Stimulated activated naive CD8-positive, alpha-beta T cell treated with anti-CD3 and anti-CD28 coated beads, Interleukin-15, amount 100 ng/mL, for 72 hours (primary cell): ENCODE measurements around the gene PSMG4.

Experiments used
- ATAC-seq: fragments of 150-1000 bp; cut with Tn5 transposase; 2 replicates; pipeline ENCODE4 v1.10.0; 2021; ENCODE audit warnings: mild to moderate bottlenecking, moderate library complexity
- DNase-seq, 2 donors: peaks; one replicate each; pipeline ENCODE4 v3.0.0; 2021 to 2022
- H3K27ac Mint-ChIP-seq, 2 donors: one replicate each; pipeline ENCODE4 v1.8.0; 2022; ENCODE audit warnings: mild to moderate bottlenecking in 2 of 2, mixed read lengths in 2 of 2, moderate library complexity in 2 of 2
- H3K27me3 Mint-ChIP-seq: one replicate; pipeline ENCODE4 v1.8.0; 2022; ENCODE audit warnings: mixed read lengths
- H3K4me1 Mint-ChIP-seq: one replicate; pipeline ENCODE4 v1.8.0; 2022; ENCODE audit warnings: mild to moderate bottlenecking, mixed read lengths
- H3K4me3 Mint-ChIP-seq, 2 donors: one replicate each; pipeline ENCODE4 v1.8.0; 2022; ENCODE audit warnings: mild to moderate bottlenecking in 2 of 2, mixed read lengths in 2 of 2, moderate library complexity in 1 of 2
- H3K9me3 Mint-ChIP-seq, 2 donors: one replicate each; pipeline ENCODE4 v1.8.0; 2022; ENCODE audit warnings: mixed read lengths in 2 of 2

PSMG4 gene, protein sequence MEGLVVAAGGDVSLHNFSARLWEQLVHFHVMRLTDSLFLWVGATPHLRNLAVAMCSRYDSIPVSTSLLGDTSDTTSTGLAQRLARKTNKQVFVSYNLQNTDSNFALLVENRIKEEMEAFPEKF

GRCh38 chr6:3258720-3259490, at the start of gene PSMG4:
Gene PSMG4, plus strand, starts transcription at chr6:3258947. Its CDS starts 76 bp downstream, at chr6:3259023.
- H3K27ac Mint-ChIP-seq = peak within 1 kb of the TSS; percentile 97 to 98
- H3K4me1 Mint-ChIP-seq = peaks cover 41% of the 10 kb centered on the region

GRCh38 chr6:3209114-3210023, 49.4 kb upstream of the PSMG4 start:
- peaks cover 62% of the 10 kb centered on the region for H3K27me3 Mint-ChIP-seq
- ATAC-seq (peak; percentile 94), DNase-seq (peak; percentile 55 to 79)
- H3K4me3 Mint-ChIP-seq = peak overlapping the region; percentile 46 to 66
- peaks cover 6% of the 10 kb centered on the region in 2 donors for H3K9me3 Mint-ChIP-seq
- H3K27ac Mint-ChIP-seq = peak overlapping the region; percentile 43 to 96
- peaks cover 44% of the 10 kb centered on the region for H3K4me1 Mint-ChIP-seq

More at GRCh38 chr6:3258720-3259490, at the start of gene PSMG4:
- peaks cover 10% of the 10 kb centered on the region for H3K27me3 Mint-ChIP-seq
- peak within 1 kb of the TSS; percentile 95 to 96 for H3K4me3 Mint-ChIP-seq
- no peaks in the 10 kb centered on the region for H3K9me3 Mint-ChIP-seq
- ATAC-seq = peak; percentile 87
- peak; percentile 93 for DNase-seq

DNA sequence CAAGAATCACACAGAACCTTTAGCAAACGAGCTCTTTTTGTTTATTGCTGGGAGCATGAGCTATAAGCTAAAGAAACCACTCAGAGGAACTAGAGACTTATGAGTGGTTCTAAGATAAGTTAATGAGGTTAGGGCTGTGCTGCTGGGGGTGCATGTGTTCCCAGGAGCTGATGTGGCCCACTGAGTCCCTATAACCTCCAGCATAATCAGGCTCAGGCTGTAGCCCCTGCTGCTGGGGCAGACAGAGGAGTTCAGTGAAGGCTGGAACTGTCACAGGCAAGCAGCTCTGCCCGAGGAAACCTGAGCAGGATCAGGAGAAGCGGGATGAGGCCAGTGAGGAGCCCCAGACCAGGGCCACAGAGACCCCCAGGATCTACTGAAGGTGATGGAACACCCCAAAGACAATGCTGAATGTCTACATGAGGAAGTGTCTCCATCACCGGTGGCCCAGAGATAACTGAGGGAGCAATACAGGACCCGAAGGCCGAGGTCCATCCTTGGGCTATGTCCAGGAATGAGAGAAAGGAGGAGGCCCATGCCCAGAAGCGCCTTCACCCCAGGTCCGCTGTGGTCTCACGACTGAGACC, 48.6 kb upstream of the PSMG4 start:
- Mint-ChIP-seq H3K27ac (peak overlapping the region; percentile 72 to 96), H3K27me3 (peaks cover 58% of the 10 kb centered on the region), H3K4me1 (peaks cover 44% of the 10 kb centered on the region), H3K9me3 (no peaks in the 10 kb centered on the region), H3K4me3 (peak overlapping the region in 1 of 2 donors; percentile 35)
- DNase-seq = no peak
- ATAC-seq = peak; percentile 51

DNA sequence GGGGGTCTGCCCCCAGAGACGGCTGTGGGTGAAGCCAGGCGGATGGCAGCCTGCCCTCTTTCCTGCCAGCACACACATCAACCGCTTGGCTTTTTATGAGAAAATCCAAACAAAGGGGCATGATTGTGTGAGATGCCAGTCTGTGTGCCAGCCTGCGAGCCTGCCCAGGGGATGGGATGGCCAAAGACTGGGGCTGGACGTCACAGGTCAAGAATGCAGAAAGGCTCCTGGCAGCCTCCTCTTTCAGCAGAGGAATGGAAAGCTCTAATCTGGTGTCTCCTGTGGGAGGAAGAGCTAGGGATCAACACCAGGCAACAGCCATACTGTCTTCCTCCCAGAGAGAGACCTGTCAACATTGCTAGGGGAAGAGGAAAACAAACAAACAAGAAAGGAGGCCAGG, 47.1 kb upstream of the PSMG4 start:
- Mint-ChIP-seq H3K9me3 (no peaks in the 10 kb centered on the region), H3K27me3 (peaks cover 60% of the 10 kb centered on the region), H3K27ac (no peak overlapping the region), H3K4me1 (peaks cover 38% of the 10 kb centered on the region), H3K4me3 (no peak overlapping the region)
- DNase-seq (no peak), ATAC-seq (no peak)

- DNase-seq (no peak), ATAC-seq (no peak)
- Mint-ChIP-seq H3K27me3 (peaks cover 55% of the 10 kb centered on the region), H3K4me3 (no peak overlapping the region), H3K4me1 (peaks cover 38% of the 10 kb centered on the region), H3K27ac (no peak overlapping the region), H3K9me3 (no peaks in the 10 kb centered on the region)
Measured at GRCh38 chr6:3212261-3212660, 46.5 kb upstream of the PSMG4 start.

GRCh38 chr6:3213334-3213695, 45.4 kb upstream of the PSMG4 start:
- Mint-ChIP-seq H3K4me1 (peaks cover 33% of the 10 kb centered on the region), H3K27me3 (peaks cover 50% of the 10 kb centered on the region), H3K9me3 (no peaks in the 10 kb centered on the region), H3K27ac (no peak overlapping the region), H3K4me3 (no peak overlapping the region)
- no peak for DNase-seq
- no peak for ATAC-seq

DNA sequence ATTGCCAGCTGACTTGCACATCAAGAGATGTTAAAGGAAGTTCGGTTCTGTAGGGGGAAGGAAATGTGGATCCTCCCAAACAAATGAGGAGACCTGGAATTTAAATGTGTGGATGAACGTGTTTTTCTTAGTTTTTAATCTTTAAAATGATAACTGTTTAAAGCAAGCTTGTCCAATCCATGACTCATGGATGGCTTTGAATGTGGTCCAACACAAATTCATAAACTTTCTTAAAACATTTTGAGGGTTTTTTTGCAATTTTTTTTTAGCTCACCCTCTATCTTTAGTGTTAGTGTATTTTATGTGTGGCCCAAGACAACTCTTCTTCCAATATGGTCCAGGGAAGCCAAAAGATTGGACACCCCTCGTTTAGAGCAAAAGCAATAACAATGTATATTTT, 43.8 kb upstream of the PSMG4 start:
- Mint-ChIP-seq H3K27me3 (peaks cover 63% of the 10 kb centered on the region), H3K4me3 (no peak overlapping the region), H3K27ac (no peak overlapping the region), H3K4me1 (peaks cover 17% of the 10 kb centered on the region), H3K9me3 (no peaks in the 10 kb centered on the region)
- DNase-seq (no peak), ATAC-seq (no peak)

DNA sequence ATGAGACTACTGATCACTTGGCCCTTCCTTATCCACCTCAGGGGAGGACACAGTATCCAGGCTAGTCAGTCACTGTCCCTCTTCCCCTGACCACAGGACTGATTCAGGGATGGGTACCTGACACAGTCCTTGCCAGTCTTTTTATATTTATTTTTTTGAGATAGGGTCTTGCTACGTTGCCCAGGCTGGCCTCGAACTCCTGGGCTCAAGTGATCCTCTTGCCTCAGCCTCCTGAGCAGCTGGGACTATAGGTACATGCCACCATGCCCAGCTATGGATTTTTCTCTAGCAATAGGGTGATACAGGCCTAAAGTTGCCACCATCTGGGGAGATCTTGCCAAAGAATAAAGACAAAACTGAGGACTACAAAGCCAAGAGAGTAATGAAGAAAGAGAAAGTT, 41.5 kb upstream of the PSMG4 start:
- no peak for ATAC-seq
- DNase-seq = no peak
- Mint-ChIP-seq H3K4me3 (no peak overlapping the region), H3K4me1 (peaks cover 3% of the 10 kb centered on the region), H3K27me3 (peaks cover 59% of the 10 kb centered on the region), H3K9me3 (peaks cover 7 to 9% of the 10 kb centered on the region in 2 donors), H3K27ac (no peak overlapping the region)

GRCh38 chr6:3218266-3218665, 40.5 kb upstream of the PSMG4 start:
- DNase-seq (no peak), ATAC-seq (no peak)
- Mint-ChIP-seq H3K27ac (no peak overlapping the region), H3K9me3 (peaks cover 7 to 11% of the 10 kb centered on the region in 2 donors), H3K27me3 (peaks cover 51% of the 10 kb centered on the region), H3K4me1 (no peaks in the 10 kb centered on the region), H3K4me3 (no peak overlapping the region)

- DNase-seq (no peak), ATAC-seq (no peak)
- peaks cover 68% of the 10 kb centered on the region for H3K27me3 Mint-ChIP-seq
- no peaks in the 10 kb centered on the region for H3K4me1 Mint-ChIP-seq
- H3K4me3 Mint-ChIP-seq = no peak overlapping the region
- H3K9me3 Mint-ChIP-seq = peaks cover 7 to 11% of the 10 kb centered on the region in 2 donors
- no peak overlapping the region for H3K27ac Mint-ChIP-seq
Measured at GRCh38 chr6:3220366-3220765, 38.4 kb upstream of the PSMG4 start.

DNA sequence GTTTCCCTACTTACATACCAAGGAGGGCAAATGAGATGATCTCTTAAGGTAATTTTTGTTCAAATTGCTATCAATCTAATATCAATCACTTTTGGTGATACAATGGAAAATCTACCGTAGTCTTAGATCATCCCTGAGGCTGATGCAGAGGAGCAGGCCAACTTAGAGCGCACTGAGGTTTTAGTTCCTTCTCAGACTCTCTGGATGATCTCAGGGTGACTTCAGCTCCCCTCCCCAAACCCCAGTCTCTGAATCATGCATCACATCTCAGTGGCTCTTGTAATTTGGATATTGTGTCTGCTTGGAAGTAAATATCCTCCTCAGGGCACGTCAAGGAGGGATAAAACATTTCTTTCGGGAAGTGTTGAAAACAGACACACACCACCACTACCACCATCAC, 37.2 kb upstream of the PSMG4 start:
- DNase-seq = no peak
- H3K4me3 Mint-ChIP-seq = no peak overlapping the region
- H3K27ac Mint-ChIP-seq = peak overlapping the region in 1 of 2 donors; percentile 51
- no peak for ATAC-seq
- H3K9me3 Mint-ChIP-seq = peaks cover 7 to 11% of the 10 kb centered on the region in 2 donors
- peaks cover 69% of the 10 kb centered on the region for H3K27me3 Mint-ChIP-seq
- peaks cover 3% of the 10 kb centered on the region for H3K4me1 Mint-ChIP-seq

- peaks cover 12% of the 10 kb centered on the region for H3K4me1 Mint-ChIP-seq
- H3K4me3 Mint-ChIP-seq = no peak overlapping the region
- H3K27me3 Mint-ChIP-seq = peaks cover 77% of the 10 kb centered on the region
Measured at GRCh38 chr6:3222506-3223038, 36.2 kb upstream of the PSMG4 start.

GRCh38 chr6:3226042-3226441, 32.7 kb upstream of the PSMG4 start:
- Mint-ChIP-seq H3K9me3 (peaks cover 7 to 11% of the 10 kb centered on the region in 2 donors), H3K27me3 (peaks cover 79% of the 10 kb centered on the region), H3K4me1 (peaks cover 45% of the 10 kb centered on the region), H3K4me3 (no peak overlapping the region), H3K27ac (no peak overlapping the region)
- DNase-seq (no peak), ATAC-seq (no peak)

More at GRCh38 chr6:3222506-3223038, 36.2 kb upstream of the PSMG4 start:
- no peak for ATAC-seq
- Mint-ChIP-seq H3K9me3 (peaks cover 7 to 11% of the 10 kb centered on the region in 2 donors), H3K27ac (no peak overlapping the region)
- DNase-seq = no peak

DNA sequence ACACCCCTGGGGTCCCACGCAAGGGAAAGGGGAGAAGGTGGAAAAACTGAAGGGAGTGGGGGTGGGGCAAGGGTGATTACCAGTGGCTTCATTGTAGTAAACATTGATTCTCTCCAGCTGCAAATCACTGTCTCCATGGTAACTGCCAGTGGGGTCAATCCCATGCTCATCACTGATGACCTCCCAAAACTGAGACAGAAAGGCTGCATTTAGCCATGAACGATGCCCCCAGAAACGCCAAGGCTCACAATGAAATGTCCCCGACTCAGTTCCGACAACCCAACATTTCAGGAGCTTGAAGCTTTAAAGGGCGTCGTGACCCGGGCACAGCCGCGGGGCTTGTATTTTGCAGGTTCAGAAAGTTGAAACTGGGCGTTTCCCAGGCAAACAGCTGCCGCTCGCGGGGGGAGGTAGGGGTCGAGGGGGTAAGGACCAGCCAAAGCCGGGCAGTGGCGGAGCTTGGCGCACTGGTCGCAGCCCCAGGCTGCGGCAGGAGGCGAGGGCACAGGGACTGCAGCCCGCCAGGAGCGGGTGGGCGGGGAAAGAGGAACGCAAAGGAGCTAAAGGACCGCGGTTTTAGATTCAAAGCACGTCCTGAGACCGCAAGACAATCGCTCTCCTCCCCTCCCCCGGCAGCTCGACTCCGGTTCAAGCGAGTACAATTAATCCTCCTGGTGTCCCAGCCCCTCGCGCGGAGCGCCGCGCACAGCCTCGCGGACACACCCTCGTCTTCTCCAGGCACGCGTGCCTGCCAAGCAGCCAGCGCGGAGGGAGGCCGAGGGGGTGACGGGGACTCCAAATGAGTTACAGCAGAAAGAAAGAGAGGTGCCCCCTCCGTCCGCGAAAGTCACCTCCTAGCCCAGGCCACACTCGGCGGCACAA, 32.0 kb upstream of the PSMG4 start:
- H3K4me1 Mint-ChIP-seq = peaks cover 52% of the 10 kb centered on the region

More for the DNA sequence above, 32.0 kb upstream of the PSMG4 start:
- Mint-ChIP-seq H3K9me3 (peaks cover 6 to 7% of the 10 kb centered on the region in 2 donors), H3K27ac (no peak overlapping the region), H3K4me3 (peak overlapping the region; percentile 82 to 91), H3K27me3 (peaks cover 80% of the 10 kb centered on the region)
- no peak for DNase-seq
- ATAC-seq = peak; percentile 32
